Lower leg skin (tissue), 4 donors: Measurements from ENCODE around the gene PCSK6. TPM values are rescaled to one million over a fixed set of nuclear protein-coding genes. Genes with fewer than 3 reads are reported as not detected.
A peak's percentile ranks its signal among the peaks of the same experiment; 100 is the strongest.
"Not testable (repeated sequence)": the region's sequence is repeated elsewhere in the genome, so short reads cannot be mapped to it uniquely, and the experiment has no call there.

Experiments used
- DNase-seq, 2 donors: peaks; one replicate each; pipeline ENCODE4 v3.0.0-alpha.2; 2019; ENCODE audit warnings: low spot score in 2 of 2
- H3K4me3 ChIP-seq: fragments of 200-600 bp; sonication (generic); 2 replicates; pipeline ENCODE4 v1.5.1; 2017; ENCODE audit warnings: mild to moderate bottlenecking, low read depth; ENCODE audit not compliant: poor library complexity, severe bottlenecking
- POLR2A ChIP-seq, 2 donors: fragments of 450-650 bp; IDR thresholded peaks; one replicate each; pipeline ENCODE4 v1.6.1; 2016 to 2017; ENCODE audit warnings: antibody characterized with exemption in 2 of 2, mild to moderate bottlenecking in 1 of 2, moderate library complexity in 1 of 2
- WGBS, 2 donors: methylation state at CpG; one replicate each; pipeline ENCODE4 v1.1.5; 2018; 5-methylcytosine and 5-hydroxymethylcytosine counted together
- intact Hi-C: fragments of 100-400 bp; cut with DNase I; formaldehyde crosslinking; loops from one replicate; pipeline ENCODE4 v1.15.0; 2023; ENCODE audit warnings: low total_unique reads
- total RNA-seq, 4 donors: library from RNA; depleted of rRNA; stranded (reverse); fragments of >200 nt; gene quantifications; one replicate each; pipeline ENCODE4 v1.1.0, GENCODE V29; 2016
- TF ChIP-seq, protein P1 (sequence below), 3 donors: fragments of 450-650 bp; IDR thresholded peaks; one replicate each; pipeline ENCODE4 v1.5.1; 2016; ENCODE audit warnings: antibody characterized with exemption in 3 of 3, mild to moderate bottlenecking in 3 of 3, moderate library complexity in 2 of 3

The PCSK6 gene
- total RNA-seq, 4 donors from 2014 or later: 20.1 to 45.4 (median 30.4) TPM

DNA sequence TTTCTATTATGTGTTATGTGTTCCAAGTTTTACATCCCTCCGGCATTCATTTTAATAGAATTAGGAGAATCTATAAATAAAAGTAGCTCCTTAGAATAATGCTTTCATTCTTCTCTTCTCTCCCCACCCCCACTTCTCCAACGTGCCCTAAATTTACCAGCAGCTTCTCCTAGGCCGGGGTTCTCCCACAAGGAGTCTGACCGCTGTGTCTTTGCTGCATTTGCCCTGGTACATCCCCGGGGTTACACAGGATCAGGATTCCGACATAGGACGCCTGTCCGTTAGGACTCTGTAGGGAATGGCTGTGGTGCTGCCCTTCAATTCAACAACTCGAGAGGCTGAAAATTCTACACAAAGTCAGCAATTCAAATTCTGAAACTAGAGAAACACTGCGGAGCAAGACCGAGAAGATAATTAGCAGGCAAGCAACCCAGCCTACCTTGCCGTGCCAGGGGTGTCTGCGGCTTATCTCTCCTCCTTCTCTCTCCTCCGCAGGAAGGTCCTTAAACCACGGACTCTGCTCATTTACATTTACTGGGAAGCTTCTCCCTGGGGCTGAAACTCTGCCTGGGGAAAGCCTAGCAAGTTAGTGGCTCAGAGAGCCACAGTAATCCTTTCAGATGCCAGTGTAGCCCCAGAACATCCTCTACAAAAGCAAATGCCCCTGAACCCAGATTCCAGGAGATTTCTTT is 18.8 kb downstream of the PCSK6 start:
- TF ChIP-seq, protein P1, sequence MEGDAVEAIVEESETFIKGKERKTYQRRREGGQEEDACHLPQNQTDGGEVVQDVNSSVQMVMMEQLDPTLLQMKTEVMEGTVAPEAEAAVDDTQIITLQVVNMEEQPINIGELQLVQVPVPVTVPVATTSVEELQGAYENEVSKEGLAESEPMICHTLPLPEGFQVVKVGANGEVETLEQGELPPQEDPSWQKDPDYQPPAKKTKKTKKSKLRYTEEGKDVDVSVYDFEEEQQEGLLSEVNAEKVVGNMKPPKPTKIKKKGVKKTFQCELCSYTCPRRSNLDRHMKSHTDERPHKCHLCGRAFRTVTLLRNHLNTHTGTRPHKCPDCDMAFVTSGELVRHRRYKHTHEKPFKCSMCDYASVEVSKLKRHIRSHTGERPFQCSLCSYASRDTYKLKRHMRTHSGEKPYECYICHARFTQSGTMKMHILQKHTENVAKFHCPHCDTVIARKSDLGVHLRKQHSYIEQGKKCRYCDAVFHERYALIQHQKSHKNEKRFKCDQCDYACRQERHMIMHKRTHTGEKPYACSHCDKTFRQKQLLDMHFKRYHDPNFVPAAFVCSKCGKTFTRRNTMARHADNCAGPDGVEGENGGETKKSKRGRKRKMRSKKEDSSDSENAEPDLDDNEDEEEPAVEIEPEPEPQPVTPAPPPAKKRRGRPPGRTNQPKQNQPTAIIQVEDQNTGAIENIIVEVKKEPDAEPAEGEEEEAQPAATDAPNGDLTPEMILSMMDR (IDR thresholded peaks at IDR 0.05): no peak
- intact Hi-C loops: no loop called here
- DNase-seq: peak in 1 of 2 donors; percentile 62
- H3K4me3 ChIP-seq: no peak overlapping the region
- WGBS, 2 donors: 84 to 87% methylated on average over 15 of the region's 15 CpGs

DNA sequence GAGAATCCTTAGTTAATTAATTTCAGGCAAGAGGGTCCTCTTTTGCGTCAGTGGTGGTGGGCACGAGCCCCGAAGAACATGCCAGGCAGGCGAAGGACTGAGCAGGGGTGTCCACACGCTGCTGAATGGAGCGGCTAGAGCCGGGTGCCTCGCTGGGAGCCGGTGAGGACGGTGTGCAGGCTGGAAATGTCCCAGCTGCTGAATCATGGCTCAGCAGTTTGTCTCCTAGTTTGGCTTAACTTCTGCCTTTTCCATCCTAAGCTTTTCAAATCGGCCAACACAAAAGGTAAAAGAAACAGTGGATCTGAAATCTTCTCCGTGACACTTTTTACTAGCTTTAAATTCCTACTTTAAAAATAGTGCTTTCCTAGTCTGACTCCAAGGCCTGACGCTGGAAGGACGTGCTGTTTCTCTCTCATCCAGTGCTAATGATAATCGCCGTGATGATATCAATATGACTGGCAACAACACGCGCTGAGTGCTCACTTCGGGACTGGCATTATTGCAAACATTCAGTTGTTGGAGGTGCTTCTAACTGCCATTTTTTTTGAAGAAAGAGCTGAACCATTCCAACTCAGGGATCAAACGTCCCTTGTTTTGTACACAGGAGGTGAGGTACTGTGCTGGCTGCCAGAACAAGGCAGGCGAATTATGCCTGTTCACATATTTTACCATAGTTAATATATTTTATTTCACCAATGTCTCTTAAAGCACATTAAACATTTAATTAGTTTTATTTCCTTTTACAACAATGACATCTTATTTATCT is 19.8 kb downstream of the PCSK6 start:
- intact Hi-C loops: no loop called here

DNA sequence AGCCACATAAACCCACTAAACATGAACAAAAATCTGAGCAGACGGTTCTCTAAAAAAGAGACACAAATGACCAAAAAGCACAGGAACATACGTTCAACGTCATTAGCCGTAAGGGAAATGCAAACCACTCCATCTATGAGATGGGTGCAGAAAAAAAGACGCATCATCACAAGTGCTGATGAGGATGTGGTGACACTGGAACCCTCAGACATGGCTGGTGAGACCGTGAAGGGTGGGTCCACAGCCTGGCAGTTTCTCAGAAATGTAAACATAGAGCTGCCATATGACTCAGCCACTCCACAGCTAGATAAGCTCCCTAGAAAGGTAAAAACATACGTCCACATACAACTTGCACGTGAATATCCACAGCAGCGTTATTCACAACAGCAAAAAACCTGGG is 23.3 kb downstream of the PCSK6 start:
- TF ChIP-seq, protein P1 (IDR thresholded peaks at IDR 0.05): no peak
- no peak for TF ChIP-seq POLR2A (IDR thresholded peaks at IDR 0.05)
- intact Hi-C loops: no loop called here
- peak in 1 of 2 donors; percentile 29 for DNase-seq
- WGBS, 2 donors: 94 to 95% methylated on average over 9 of the region's 9 CpGs
- no peak overlapping the region for H3K4me3 ChIP-seq

More for the DNA sequence above, 19.8 kb downstream of the PCSK6 start:
- H3K4me3 ChIP-seq: no peak overlapping the region
- peak in 1 of 2 donors; percentile 54 for DNase-seq
- WGBS, 2 donors: 56 to 59% methylated on average over 21 of the region's 21 CpGs
- TF ChIP-seq POLR2A (IDR thresholded peaks at IDR 0.05): no peak
- TF ChIP-seq, protein P1 (IDR thresholded peaks at IDR 0.05): no peak

DNA sequence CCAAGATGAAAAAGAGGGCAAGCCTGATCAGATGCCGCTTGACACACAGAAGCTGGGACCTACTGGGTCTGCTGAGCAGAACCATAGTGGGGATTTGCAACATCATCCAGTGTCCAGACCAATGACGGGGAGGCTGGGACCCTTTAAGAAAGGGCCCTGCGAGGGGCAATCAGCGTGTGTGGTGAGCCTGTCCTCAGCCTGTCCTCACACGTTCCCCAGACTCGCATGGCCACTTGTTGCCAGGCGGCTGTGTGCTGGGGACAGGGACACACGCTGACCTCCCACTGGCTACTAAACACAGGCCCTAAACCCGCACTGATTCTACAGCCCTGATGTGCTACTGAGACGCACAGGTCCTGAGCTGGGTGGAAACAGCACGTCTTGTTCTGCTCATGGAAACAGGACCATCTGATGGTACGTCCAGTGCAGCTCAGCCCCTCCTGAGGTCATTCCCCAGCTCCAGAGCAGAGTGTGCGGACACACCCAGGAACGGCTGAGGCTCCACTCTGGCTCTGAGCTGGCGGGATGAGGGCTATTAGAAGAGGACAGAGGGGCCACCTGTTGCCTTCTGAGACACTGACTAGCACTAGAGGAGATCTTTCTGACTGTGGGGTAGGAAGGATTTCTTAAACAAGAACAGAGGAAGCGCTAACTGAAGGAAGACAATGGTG is 24.4 kb downstream of the PCSK6 start:
- intact Hi-C loops: no loop called here
- WGBS, 2 donors: 89 to 91% methylated on average over 15 of the region's 16 CpGs
- peak in 1 of 2 donors; percentile 69 for DNase-seq
- no peak overlapping the region for H3K4me3 ChIP-seq
- TF ChIP-seq, protein P1 (IDR thresholded peaks at IDR 0.05): no peak
- TF ChIP-seq POLR2A (IDR thresholded peaks at IDR 0.05): no peak

DNA sequence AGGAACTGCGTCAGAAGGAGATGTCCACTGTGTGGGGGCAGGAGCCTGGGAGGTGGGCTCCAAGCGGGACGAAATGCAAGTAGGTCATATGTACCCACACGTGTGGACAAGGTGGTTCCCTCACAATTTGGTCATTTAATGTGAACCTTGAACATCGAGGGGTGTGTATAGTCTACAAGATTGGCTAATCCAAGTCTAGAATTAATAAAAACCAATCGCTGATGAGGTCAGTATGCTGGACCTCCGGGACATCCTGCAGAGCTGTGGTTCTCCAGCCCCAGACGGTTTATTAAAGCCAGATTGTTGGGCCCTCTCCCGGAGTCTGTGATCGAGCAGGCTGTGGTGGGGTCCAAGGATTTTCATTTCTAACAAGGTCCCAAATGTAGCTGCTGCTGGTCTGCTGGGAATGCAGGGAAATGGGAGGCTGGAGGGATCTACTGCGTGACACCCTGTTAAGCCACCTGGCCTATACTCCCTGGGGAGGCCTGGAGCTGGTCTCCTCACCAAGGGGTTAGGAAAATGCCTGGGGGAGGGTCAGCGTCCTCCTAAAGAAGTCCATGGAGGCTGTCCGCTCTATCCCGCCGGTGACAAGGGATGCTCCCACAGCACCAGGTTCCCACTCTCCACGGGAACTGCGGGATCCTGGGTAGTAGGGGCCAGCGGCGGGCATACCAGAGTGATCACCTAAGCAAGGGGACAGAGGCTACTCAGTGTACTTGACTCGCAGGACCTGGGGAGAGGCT is 25.1 kb downstream of the PCSK6 start:
- TF ChIP-seq POLR2A (IDR thresholded peaks at IDR 0.05): no peak
- TF ChIP-seq, protein P1 (IDR thresholded peaks at IDR 0.05): no peak
- 71 to 73% methylated on average over 17 to 20 of the region's 20 CpGs for WGBS, 2 donors
- intact Hi-C loops: no loop called here
- DNase-seq: peak in 1 of 2 donors; percentile 56
- H3K4me3 ChIP-seq: no peak overlapping the region

DNA sequence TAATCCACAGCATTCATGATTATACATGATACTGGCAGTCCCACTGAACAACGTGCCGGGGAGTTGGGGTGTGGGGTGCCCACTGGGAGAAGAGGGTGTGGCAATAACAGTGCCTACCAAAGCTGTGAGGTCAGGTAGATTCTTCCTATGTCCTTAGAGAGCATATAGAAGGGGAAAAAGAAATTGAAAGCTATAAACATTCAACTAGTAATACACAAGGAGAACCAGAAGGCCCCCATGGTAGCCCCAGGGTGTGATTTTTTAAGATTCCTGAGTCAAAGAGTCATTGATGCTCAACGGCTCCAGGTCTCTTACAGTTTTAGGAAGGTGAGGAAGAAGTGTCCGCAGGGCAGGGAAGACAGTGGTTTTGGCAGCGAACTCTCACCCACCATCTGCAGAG is 25.8 kb downstream of the PCSK6 start:
- intact Hi-C loops, H3K4me3 ChIP-seq: not testable (repeated sequence)
- DNase-seq: peak in 1 of 2 donors; percentile 12
- 55 to 57% methylated on average over 5 of the region's 5 CpGs for WGBS, 2 donors
